Coronary artery (tissue), 2 donors: ENCODE results near the gene SYT15.
A peak's percentile ranks its signal among the peaks of the same experiment; 100 is the strongest.

Source experiments
- DNase-seq: peaks from one replicate; pipeline ENCODE4 v3.0.0-alpha.2; 2017; ENCODE audit warnings: low spot score
- H3K27ac ChIP-seq, 2 donors: fragments of 200-600 bp; sonication (generic); one replicate each; pipeline ENCODE4 v1.5.1; 2016 to 2019
- H3K4me3 ChIP-seq: fragments of 200-600 bp; sonication (generic); 2 replicates; pipeline ENCODE4 v1.5.1; 2016; ENCODE audit warnings: mild to moderate bottlenecking, moderate library complexity
- CTCF ChIP-seq: fragments of 200-600 bp; sonication (generic); IDR thresholded peaks from one replicate; pipeline ENCODE4 v1.5.1; 2019; ENCODE audit warnings: antibody characterized with exemption

The SYT15 gene

GRCh38 chr10:46546591-46547540 lies 32.1 kb upstream of the SYT15 start:
- no peak overlapping the region for H3K4me3 ChIP-seq
- TF ChIP-seq CTCF = no peak
- DNase-seq = peak; percentile 74
- no peak overlapping the region for H3K27ac ChIP-seq

- TF ChIP-seq CTCF = no peak
- Histone ChIP-seq H3K4me3 (no peak overlapping the region), H3K27ac (no peak overlapping the region)
- peak; percentile 73 for DNase-seq
Measured at GRCh38 chr10:46547541-46548497, 31.1 kb upstream of the SYT15 start.

- peak; percentile 72 for DNase-seq
- no peak overlapping the region for H3K4me3 ChIP-seq
- TF ChIP-seq CTCF = no peak
- H3K27ac ChIP-seq = no peak overlapping the region
Measured at GRCh38 chr10:46548498-46549090, 30.3 kb upstream of the SYT15 start.

GRCh38 chr10:46549171-46550075 lies 29.5 kb upstream of the SYT15 start:
- peak; percentile 76 for DNase-seq
- no peak for TF ChIP-seq CTCF
- Histone ChIP-seq H3K27ac (no peak overlapping the region), H3K4me3 (no peak overlapping the region)

- Histone ChIP-seq H3K27ac (no peak overlapping the region), H3K4me3 (no peak overlapping the region)
- no peak for TF ChIP-seq CTCF
- DNase-seq = peak; percentile 75
Measured at GRCh38 chr10:46550076-46550790, 28.7 kb upstream of the SYT15 start.
